Breast epithelium (tissue), 4 donors: Measurements from ENCODE around the gene ARHGEF1. TPM values are rescaled to one million over a fixed set of nuclear protein-coding genes. Genes with fewer than 3 reads are reported as not detected.

Experiments used
- DNase-seq, 2 donors: peaks; one replicate each; pipeline ENCODE4 v3.0.0-alpha.2; 2019; ENCODE audit warnings: low spot score in 2 of 2
- H3K27ac ChIP-seq, 2 donors: fragments of 200-600 bp; sonication (generic) in 1 of 2; one replicate each; pipeline ENCODE4 v1.5.1; 2016 to 2019; ENCODE audit warnings: mild to moderate bottlenecking in 1 of 2
- H3K27me3 ChIP-seq, 2 donors: fragments of 200-600 bp; sonication (generic) in 1 of 2; one replicate each; pipeline versions ENCODE4 v1.5.1 to v1.6.0; 2017 to 2019; ENCODE audit warnings: control low read depth in 1 of 2, mild to moderate bottlenecking in 1 of 2
- H3K36me3 ChIP-seq: fragments of 200-600 bp; one replicate; pipeline ENCODE4 v1.5.1; 2019
- H3K4me1 ChIP-seq, 2 donors: fragments of 200-600 bp; sonication (generic); one replicate each; pipeline ENCODE4 v1.5.1; 2016 to 2019; ENCODE audit warnings: control low read depth in 1 of 2
- H3K4me3 ChIP-seq, 3 donors: fragments of 200-600 bp; sonication (generic); 1 replicate in 2 of 3; 2 replicates in 1 of 3; pipeline ENCODE4 v1.5.1; 2016 to 2019; ENCODE audit warnings: mild to moderate bottlenecking in 3 of 3, moderate library complexity in 2 of 3
- H3K9me3 ChIP-seq, 2 donors: fragments of 200-600 bp; sonication (generic) in 1 of 2; one replicate each; pipeline ENCODE4 v1.5.1; 2016 to 2019; ENCODE audit warnings: control low read depth in 1 of 2
- POLR2A ChIP-seq: fragments of 450-650 bp; IDR thresholded peaks from one replicate; pipeline ENCODE4 v1.6.1; 2016; ENCODE audit warnings: antibody characterized with exemption, mild to moderate bottlenecking, moderate library complexity
- POLR2AphosphoS5 ChIP-seq, 3 donors: sonication (generic); formaldehyde crosslinking; IDR thresholded peaks; one replicate each; pipeline ENCODE4 v1.6.1; 2017; ENCODE audit warnings: antibody characterized with exemption in 3 of 3
- intact Hi-C: fragments of 100-400 bp; cut with DNase I; formaldehyde crosslinking; loops from one replicate; pipeline ENCODE4 v1.15.1; 2023; ENCODE audit warnings: low total_unique reads
- total RNA-seq, 3 donors: library from RNA; depleted of rRNA; stranded (reverse); fragments of >200 nt; gene quantifications; one replicate each; pipeline ENCODE4 v1.1.0, GENCODE V29; 2016
- TF ChIP-seq, protein P1 (sequence below), 3 donors: fragments of 450-650 bp; IDR thresholded peaks; one replicate each; pipeline ENCODE4 v1.5.1; 2016 to 2017; ENCODE audit warnings: antibody characterized with exemption in 3 of 3, mild to moderate bottlenecking in 3 of 3, moderate library complexity in 3 of 3

Gene ARHGEF1
- total RNA-seq, 3 donors from 2014 or later, result 55.0 to 61.9 (median 55.7) TPM

DNA sequence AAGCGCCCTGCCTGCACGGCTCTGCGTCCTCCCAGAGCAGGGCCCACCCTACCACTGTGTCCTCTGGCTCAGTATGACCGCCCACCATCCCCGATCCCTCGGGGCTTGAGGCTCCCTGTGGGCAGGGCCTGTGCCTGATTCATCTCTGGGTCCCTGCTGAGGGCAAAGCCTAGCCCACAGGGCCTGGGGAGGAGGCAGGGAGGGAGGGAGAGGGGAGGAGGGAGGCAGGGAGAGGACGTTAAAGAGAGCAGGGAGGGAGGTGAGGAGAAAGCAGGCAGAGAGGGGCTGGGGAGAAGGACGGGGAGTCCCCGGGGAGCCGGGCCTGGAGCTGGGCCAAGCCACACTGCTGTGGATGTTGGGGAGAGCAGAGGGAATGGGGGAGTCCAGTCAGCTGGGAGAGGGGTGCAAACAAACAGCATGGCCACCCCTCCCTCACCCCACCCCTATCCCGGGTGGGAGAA is 49.3 kb downstream of the ARHGEF1 start:
- Histone ChIP-seq H3K27ac (no peak overlapping the region), H3K9me3 (no peaks in the 10 kb centered on the region), H3K27me3 (peaks cover 2 to 76% of the 10 kb centered on the region in 2 donors), H3K4me3 (no peak overlapping the region), H3K4me1 (peaks cover 0 to 7% of the 10 kb centered on the region in 2 donors), H3K36me3 (no peaks in the 10 kb centered on the region)
- no peak for TF ChIP-seq POLR2AphosphoS5 (IDR thresholded peaks at IDR 0.05)
- TF ChIP-seq, protein P1, sequence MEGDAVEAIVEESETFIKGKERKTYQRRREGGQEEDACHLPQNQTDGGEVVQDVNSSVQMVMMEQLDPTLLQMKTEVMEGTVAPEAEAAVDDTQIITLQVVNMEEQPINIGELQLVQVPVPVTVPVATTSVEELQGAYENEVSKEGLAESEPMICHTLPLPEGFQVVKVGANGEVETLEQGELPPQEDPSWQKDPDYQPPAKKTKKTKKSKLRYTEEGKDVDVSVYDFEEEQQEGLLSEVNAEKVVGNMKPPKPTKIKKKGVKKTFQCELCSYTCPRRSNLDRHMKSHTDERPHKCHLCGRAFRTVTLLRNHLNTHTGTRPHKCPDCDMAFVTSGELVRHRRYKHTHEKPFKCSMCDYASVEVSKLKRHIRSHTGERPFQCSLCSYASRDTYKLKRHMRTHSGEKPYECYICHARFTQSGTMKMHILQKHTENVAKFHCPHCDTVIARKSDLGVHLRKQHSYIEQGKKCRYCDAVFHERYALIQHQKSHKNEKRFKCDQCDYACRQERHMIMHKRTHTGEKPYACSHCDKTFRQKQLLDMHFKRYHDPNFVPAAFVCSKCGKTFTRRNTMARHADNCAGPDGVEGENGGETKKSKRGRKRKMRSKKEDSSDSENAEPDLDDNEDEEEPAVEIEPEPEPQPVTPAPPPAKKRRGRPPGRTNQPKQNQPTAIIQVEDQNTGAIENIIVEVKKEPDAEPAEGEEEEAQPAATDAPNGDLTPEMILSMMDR (IDR thresholded peaks at IDR 0.05), result no peak
- TF ChIP-seq POLR2A, result no peak
- DNase-seq, result no peak
- intact Hi-C loops, result no loop called here

GRCh38 chr19:41932720-41933332 is 49.8 kb downstream of the ARHGEF1 start:
- Histone ChIP-seq H3K36me3 (no peaks in the 10 kb centered on the region), H3K27ac (no peak overlapping the region), H3K4me1 (peaks cover 0 to 7% of the 10 kb centered on the region in 2 donors), H3K4me3 (no peak overlapping the region), H3K9me3 (no peaks in the 10 kb centered on the region), H3K27me3 (peaks cover 2 to 77% of the 10 kb centered on the region in 2 donors)
- TF ChIP-seq, protein P1 (IDR thresholded peaks at IDR 0.05), result no peak
- TF ChIP-seq POLR2A (no peak), POLR2AphosphoS5 (IDR thresholded peaks at IDR 0.05) (no peak)
- DNase-seq, result no peak
- intact Hi-C loops, result no loop called here

DNA sequence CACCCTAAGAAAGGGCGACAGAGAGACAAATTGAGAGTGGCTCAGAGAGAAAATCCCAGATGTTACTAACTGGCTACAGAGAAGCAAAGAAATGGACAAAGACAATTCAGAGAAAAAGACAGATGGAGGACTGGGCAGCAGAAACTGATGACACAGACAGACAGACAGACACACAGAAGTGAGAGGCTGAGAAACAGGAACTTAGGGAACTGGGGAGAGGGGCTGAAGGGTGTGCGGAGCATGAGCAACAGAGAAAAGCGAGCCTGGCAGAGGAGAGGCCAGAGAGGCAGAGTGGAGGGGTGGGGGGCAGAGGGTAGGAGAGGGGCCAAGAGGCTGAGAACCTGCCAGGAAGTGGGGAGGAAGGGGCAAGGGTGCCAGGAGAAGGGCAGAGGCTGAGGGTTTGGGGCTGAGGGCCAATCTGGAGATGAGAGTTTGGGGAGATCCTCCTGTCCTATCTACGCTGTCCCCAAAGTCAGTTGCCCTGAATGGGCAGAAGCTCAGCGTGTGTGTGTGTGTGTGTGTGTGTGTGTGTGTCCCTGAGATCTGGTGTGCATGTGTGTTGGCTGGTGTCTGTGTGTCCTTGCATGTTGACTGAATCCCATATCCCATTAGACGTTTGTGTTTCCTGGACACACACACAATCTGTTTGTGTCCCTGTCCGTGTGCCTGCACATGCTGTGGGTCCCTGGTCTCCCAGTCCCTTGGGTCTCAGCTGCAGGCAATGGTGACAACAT is 50.9 kb downstream of the ARHGEF1 start:
- intact Hi-C loops, result no loop called here
- TF ChIP-seq POLR2AphosphoS5 (IDR thresholded peaks at IDR 0.05) (no peak), POLR2A (no peak)
- TF ChIP-seq, protein P1 (IDR thresholded peaks at IDR 0.05), result no peak
- H3K27me3 ChIP-seq, result peaks cover 2 to 67% of the 10 kb centered on the region in 2 donors
- H3K4me3 ChIP-seq, result no peak overlapping the region
- H3K36me3 ChIP-seq, result no peaks in the 10 kb centered on the region
- H3K27ac ChIP-seq, result no peak overlapping the region
- no peaks in the 10 kb centered on the region for H3K9me3 ChIP-seq
- no peak for DNase-seq
- peaks cover 0 to 4% of the 10 kb centered on the region in 2 donors for H3K4me1 ChIP-seq

DNA sequence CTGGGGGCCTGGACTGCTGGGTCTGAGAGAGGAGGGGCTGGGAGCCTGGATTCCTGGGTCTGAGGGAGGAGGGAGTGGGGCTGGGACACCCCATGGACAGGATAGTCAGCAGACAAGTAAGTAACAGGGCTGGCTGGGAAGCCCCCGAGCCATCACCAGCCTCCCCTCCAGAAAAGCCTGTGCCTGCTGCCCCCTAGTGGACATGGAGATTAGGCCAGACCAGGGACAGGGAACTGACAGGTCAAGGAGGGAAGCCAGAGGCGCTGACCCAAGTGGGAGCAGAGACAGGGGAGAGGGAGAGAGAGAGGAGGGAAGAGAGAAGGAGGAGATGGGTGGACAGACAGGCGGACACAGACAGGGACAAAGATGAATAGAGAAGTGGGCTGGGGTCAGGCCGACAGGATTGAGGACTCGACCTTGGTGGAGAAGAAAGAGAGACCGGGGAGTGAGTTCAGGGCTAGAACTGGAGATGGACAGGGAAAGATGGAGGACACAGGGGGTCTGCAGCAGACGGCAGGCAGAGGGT is 51.9 kb downstream of the ARHGEF1 start:
- Histone ChIP-seq H3K9me3 (no peaks in the 10 kb centered on the region), H3K27ac (no peak overlapping the region), H3K4me1 (no peaks in the 10 kb centered on the region), H3K4me3 (no peak overlapping the region), H3K27me3 (peaks cover 2 to 59% of the 10 kb centered on the region in 2 donors), H3K36me3 (no peaks in the 10 kb centered on the region)
- intact Hi-C loops, result no loop called here
- DNase-seq, result peak; percentile 36 to 68
- no peak for TF ChIP-seq POLR2A
- TF ChIP-seq POLR2AphosphoS5 (IDR thresholded peaks at IDR 0.05), result no peak
- TF ChIP-seq, protein P1 (IDR thresholded peaks at IDR 0.05), result peak; percentile 75 to 77 (median 76)
